IMR-90 (cell line): Measurements from ENCODE around the gene CCR8. TPM values are rescaled to one million over a fixed set of nuclear protein-coding genes. Genes with fewer than 3 reads are reported as not detected.

ENCODE experiments used
- ATAC-seq: fragments of 200-7000 bp; cut with Tn5 transposase; 2 replicates; pipeline ENCODE4 v1.9.1; 2020; ENCODE audit warnings: low read depth, mild to moderate bottlenecking, moderate library complexity
- BruUV-seq: library from RNA; stranded (reverse); fragments of 400-500 nt; replicated peaks from 2 replicates; lab custom pipeline; 2021; lab: Mats Ljungman, UMichigan
- CTCF ChIA-PET: fragments of 300-600 bp; formaldehyde crosslinking; extraction: SDS; loops from one replicate; lab custom pipeline; 2021; ENCODE audit warnings: antibody characterized with exemption; lab: Yijun Ruan, JAX
- POLR2A ChIA-PET: fragments of 300-600 bp; sonication (Branson Sonifier 250); formaldehyde crosslinking; loops from one replicate; lab custom pipeline; 2022; ENCODE audit warnings: antibody characterized with exemption; ENCODE audit not compliant: unreplicated experiment; lab: Charles Lee
- DNase-seq: peaks from one replicate; pipeline ENCODE4 v3.0.0; 2013
- H2AFZ ChIP-seq: replicated peaks from 2 replicates; pipeline ENCODE3; 2013; ENCODE audit warnings: low read length, mild to moderate bottlenecking; ENCODE audit not compliant: poor library complexity
- H2AK5ac ChIP-seq: 2 replicates; pipeline ENCODE4 v1.6.1; 2013; ENCODE audit warnings: low read depth, low read length, inconsistent platforms
- H2AK9ac ChIP-seq: replicated peaks from 2 replicates; pipeline ENCODE3; 2013; ENCODE audit warnings: mild to moderate bottlenecking, low read depth, low read length, moderate library complexity; ENCODE audit not compliant: poor library complexity
- H2BK120ac ChIP-seq: 2 replicates; pipeline ENCODE4 v1.6.1; 2013; ENCODE audit warnings: low read depth, low read length, inconsistent platforms
- H2BK15ac ChIP-seq: 3 replicates; pipeline ENCODE4 v1.6.1; 2013; ENCODE audit warnings: low read depth, low read length, inconsistent platforms
- H2BK20ac ChIP-seq: 2 replicates; pipeline ENCODE4 v1.6.1; 2013; ENCODE audit warnings: low read depth, mild to moderate bottlenecking, inconsistent platforms, low read length, moderate library complexity
- H2BK5ac ChIP-seq: 2 replicates; pipeline ENCODE4 v1.6.1; 2013; ENCODE audit warnings: mild to moderate bottlenecking, low read depth, low read length, inconsistent platforms; ENCODE audit not compliant: poor library complexity, severe bottlenecking
- H3K14ac ChIP-seq: replicated peaks from 2 replicates; pipeline ENCODE4 v1.6.1; 2013; ENCODE audit warnings: low read depth, low read length, inconsistent platforms
- H3K18ac ChIP-seq: 2 replicates; pipeline ENCODE4 v1.6.1; 2013; ENCODE audit warnings: low read depth, low read length, control low read depth
- H3K23ac ChIP-seq: 2 replicates; pipeline ENCODE4 v1.6.1; 2013; ENCODE audit warnings: low read depth, low read length, inconsistent platforms
- H3K27ac ChIP-seq: 2 replicates; pipeline ENCODE4 v1.5.1; 2013; ENCODE audit warnings: mild to moderate bottlenecking, control low read depth, low read length; ENCODE audit not compliant: insufficient read depth
- H3K27me3 ChIP-seq: 2 replicates; pipeline ENCODE4 v1.6.1; 2013; ENCODE audit warnings: low read length; ENCODE audit not compliant: control insufficient read depth, insufficient read depth
- H3K36me3 ChIP-seq: 2 replicates; pipeline ENCODE4 v1.6.1; 2013; ENCODE audit warnings: low read length, mixed read lengths; ENCODE audit not compliant: control insufficient read depth, insufficient read depth
- H3K4ac ChIP-seq: 2 replicates; pipeline ENCODE4 v1.6.1; 2013; ENCODE audit warnings: low read depth, low read length, inconsistent platforms
- H3K4me1 ChIP-seq: 2 replicates; pipeline ENCODE4 v1.6.1; 2013; ENCODE audit warnings: low read length, mixed read lengths; ENCODE audit not compliant: control insufficient read depth, insufficient read depth
- H3K4me2 ChIP-seq: 2 replicates; pipeline ENCODE4 v1.6.1; 2013; ENCODE audit warnings: low read depth, mild to moderate bottlenecking, control low read depth, low read length, moderate library complexity
- H3K4me3 ChIP-seq: 2 replicates; pipeline ENCODE4 v1.5.1; 2013; ENCODE audit warnings: low read depth, mild to moderate bottlenecking, control low read depth, low read length, moderate library complexity; ENCODE audit not compliant: insufficient read depth
- H3K56ac ChIP-seq: 2 replicates; pipeline ENCODE4 v1.6.1; 2013; ENCODE audit warnings: low read length, inconsistent platforms; ENCODE audit not compliant: insufficient read depth; ENCODE audit errors: extremely low read depth
- H3K79me1 ChIP-seq, 2 experiments: 2 replicates each; pipeline ENCODE4 v1.6.1; 2013; ENCODE audit warnings: low read length in 2 of 2, inconsistent platforms in 1 of 2, low read depth in 1 of 2
- H3K9ac ChIP-seq: 2 replicates; pipeline ENCODE4 v1.6.1; 2013; ENCODE audit warnings: low read depth, low read length, control low read depth
- H3K9me1 ChIP-seq: 2 replicates; pipeline ENCODE4 v1.6.1; 2013; ENCODE audit warnings: low read length, inconsistent platforms; ENCODE audit not compliant: insufficient read depth
- H3K9me3 ChIP-seq: 2 replicates; pipeline ENCODE4 v1.6.1; 2013; ENCODE audit warnings: low read length; ENCODE audit not compliant: control insufficient read depth, insufficient read depth
- H4K20me1 ChIP-seq: 2 replicates; pipeline ENCODE4 v1.6.1; 2013; ENCODE audit warnings: low read length, inconsistent platforms; ENCODE audit not compliant: insufficient read depth
- H4K5ac ChIP-seq: 2 replicates; pipeline ENCODE4 v1.6.1; 2013; ENCODE audit warnings: mild to moderate bottlenecking, low read depth, low read length, control low read depth
- H4K8ac ChIP-seq, 2 experiments: 2 replicates each; pipeline ENCODE4 v1.6.1; 2013; ENCODE audit warnings: low read depth in 2 of 2, low read length in 2 of 2, control low read depth in 1 of 2, inconsistent platforms in 1 of 2
- H4K91ac ChIP-seq: 2 replicates; pipeline ENCODE4 v1.6.1; 2013; ENCODE audit warnings: low read depth, low read length, inconsistent platforms; ENCODE audit not compliant: insufficient read depth
- BHLHE40 ChIP-seq: fragments of 150-350 bp; IDR thresholded peaks from 2 replicates; pipeline ENCODE4 v1.6.1; 2016; ENCODE audit warnings: mild to moderate bottlenecking, low read depth, low read length
- CEBPB ChIP-seq: IDR thresholded peaks from 2 replicates; pipeline ENCODE4 v1.6.1; 2012; ENCODE audit warnings: low read depth, low read length, improper control_type of control experiment
- CHD1 ChIP-seq: IDR thresholded peaks from 2 replicates; pipeline ENCODE4 v1.6.1; 2012; ENCODE audit warnings: low read depth, low read length, improper control_type of control experiment
- CTCF ChIP-seq: conservative IDR thresholded peaks from 2 replicates; pipeline ENCODE4 v1.5.1; 2012; ENCODE audit warnings: mild to moderate bottlenecking, low read depth, low read length, improper control_type of control experiment
- ELK1 ChIP-seq: fragments of 150-350 bp; IDR thresholded peaks from 2 replicates; pipeline ENCODE4 v1.6.1; 2016; ENCODE audit warnings: low read depth, mild to moderate bottlenecking, low read length, moderate library complexity, borderline replicate concordance
- FOS ChIP-seq: fragments of 150-350 bp; IDR thresholded peaks from 2 replicates; pipeline ENCODE4 v1.6.1; 2016; ENCODE audit warnings: low read depth, low read length
- MAFK ChIP-seq: IDR thresholded peaks from 2 replicates; pipeline ENCODE4 v1.6.1; 2012; ENCODE audit warnings: low read depth, low read length, improper control_type of control experiment
- MAZ ChIP-seq: IDR thresholded peaks from 2 replicates; pipeline ENCODE4 v1.6.1; 2012; ENCODE audit warnings: low read depth, mild to moderate bottlenecking, low read length, improper control_type of control experiment, moderate library complexity, borderline replicate concordance
- MXI1 ChIP-seq: IDR thresholded peaks from 2 replicates; pipeline ENCODE4 v1.6.1; 2012; ENCODE audit warnings: low read depth, mild to moderate bottlenecking, low read length, moderate library complexity, borderline replicate concordance
- NFE2L2 ChIP-seq: fragments of 150-350 bp; IDR thresholded peaks from 2 replicates; pipeline ENCODE4 v1.6.1; 2016; ENCODE audit warnings: low read depth, mild to moderate bottlenecking, low read length
- POLR2A ChIP-seq: IDR thresholded peaks from 2 replicates; pipeline ENCODE4 v1.6.1; 2012; ENCODE audit warnings: mild to moderate bottlenecking, low read depth, low read length
- RAD21 ChIP-seq: IDR thresholded peaks from 2 replicates; pipeline ENCODE4 v1.6.1; 2012; ENCODE audit warnings: low read length, improper control_type of control experiment
- RCOR1 ChIP-seq: IDR thresholded peaks from 2 replicates; pipeline ENCODE4 v1.6.1; 2012; ENCODE audit warnings: mild to moderate bottlenecking, low read length, improper control_type of control experiment; ENCODE audit not compliant: insufficient replicate concordance
- RFX5 ChIP-seq: IDR thresholded peaks from 2 replicates; pipeline ENCODE4 v1.8.0; 2012; ENCODE audit warnings: low read depth, mild to moderate bottlenecking, low read length, moderate library complexity
- SMC3 ChIP-seq: fragments of 150-350 bp; IDR thresholded peaks from 2 replicates; pipeline ENCODE4 v1.6.1; 2016; ENCODE audit warnings: low read depth, mild to moderate bottlenecking, antibody characterized with exemption, low read length, moderate library complexity
- USF2 ChIP-seq: fragments of 150-350 bp; IDR thresholded peaks from 2 replicates; pipeline ENCODE4 v1.6.1; 2017; ENCODE audit warnings: mild to moderate bottlenecking, antibody characterized with exemption, low read length, low read depth
- dilution Hi-C: fragments of 300-500 bp; cut with HindIII; formaldehyde crosslinking; loops from one replicate; pipeline ENCODE4 v1.14.3; 2018; ENCODE audit warnings: low sequenced_read_pairs; ENCODE audit not compliant: unreplicated experiment
- in situ Hi-C: fragments of 300-500 bp; cut with MboI; formaldehyde crosslinking; loops from 3 replicates; pipeline ENCODE4 v1.14.3; 2019; ENCODE audit warnings: low sequenced_read_pairs, inconsistent platforms, mixed read lengths
- intact Hi-C: fragments of 100-400 bp; cut with micrococcal nuclease; formaldehyde crosslinking; loops from 2 replicates; pipeline ENCODE4 v1.10.0; 2022
- polyA plus RNA-seq, 3 experiments: library from polyadenylated mRNA; depleted of rRNA; stranded (reverse); fragments of >200 nt; gene quantifications; 2 replicates each; pipeline ENCODE4 v1.2.3, GENCODE V29; 2012; ENCODE audit warnings: low replicate concordance in 1 of 3
- total RNA-seq: library from RNA; depleted of rRNA; stranded (reverse); fragments of >200 nt; gene quantifications from 2 replicates; pipeline ENCODE4 v1.2.3, GENCODE V29; 2012

The CCR8 gene
- total and polyA plus RNA-seq, 2 of the 4 experiments (the other 2 are of a cell fraction), result not detected

- Histone ChIP-seq H3K4me1 (no peaks in the 10 kb centered on the region), H3K14ac (no peak overlapping the region), H4K20me1 (no peaks in the 10 kb centered on the region), H3K27ac (no peak overlapping the region), H3K56ac (no peak overlapping the region), H3K9me1 (no peaks in the 10 kb centered on the region), H2BK15ac (no peak overlapping the region), H2BK120ac (no peak overlapping the region), H3K9me3 (no peaks in the 10 kb centered on the region), H2AK9ac (no peak overlapping the region), H3K4ac (no peak overlapping the region), H3K79me1 (no peaks in the 10 kb centered on the region), H2BK5ac (no peak overlapping the region), H2AK5ac (no peak overlapping the region), H4K5ac (no peak overlapping the region), H3K4me3 (no peak overlapping the region), H4K91ac (no peak overlapping the region), H3K9ac (no peak overlapping the region), H2AFZ (no peak overlapping the region), H3K18ac (no peak overlapping the region), H3K36me3 (no peaks in the 10 kb centered on the region), H3K4me2 (no peak overlapping the region), H3K27me3 (no peaks in the 10 kb centered on the region; the same call in 1 of the 2 replicates), H4K8ac (no peak overlapping the region), H3K23ac (no peak overlapping the region), H2BK20ac (no peak overlapping the region)
- BruUV-seq, result no TSS peak
- intact Hi-C loops (no loop called here), in situ Hi-C loops (no loop called here), dilution Hi-C loops (no loop called here)
- CTCF ChIA-PET, result no interaction called here
- TF ChIP-seq ELK1 (no peak), RCOR1 (no peak), SMC3 (no peak), NFE2L2 (no peak), BHLHE40 (no peak), CHD1 (no peak), MAZ (no peak), CTCF (no peak), RAD21 (no peak), RFX5 (no peak), CEBPB (no peak), USF2 (no peak), MXI1 (no peak), FOS (no peak), MAFK (no peak), POLR2A (no peak)
- no peak for ATAC-seq
- no peak for DNase-seq
- POLR2A ChIA-PET, result no interaction called here
Observed at GRCh38 chr3:39343760-39344159, 14.3 kb downstream of the CCR8 start.
